Stimulated activated CD8-positive, alpha-beta memory T cell treated with anti-CD3 and anti-CD28 coated beads, Interleukin-15, amount 100 ng/mL, for 1 hour (primary cell): Measurements from ENCODE around the gene GMPPA.

Experiments used
- DNase-seq: peaks from one replicate; pipeline ENCODE4 v3.0.0-alpha.2; 2020; ENCODE audit warnings: low read depth

Gene GMPPA

GRCh38 chr2:219540784-219541504 lies 42.3 kb downstream of the GMPPA start:
- no peak for DNase-seq

- peak; percentile 68 for DNase-seq
Measured at GRCh38 chr2:219541611-219542180, 43.0 kb downstream of the GMPPA start.

GRCh38 chr2:219542931-219543595 lies 44.4 kb downstream of the GMPPA start:
- no peak for DNase-seq

GRCh38 chr2:219543596-219544358 lies 45.1 kb downstream of the GMPPA start, which contains the start of the genes CHPF and TMEM198:
TSS of gene CHPF (minus strand) at chr2:219543809. CDS start at chr2:219543538, 271 bp downstream.
TSS of gene TMEM198 (plus strand) at chr2:219544028. CDS start at chr2:219544728, 700 bp downstream.
- DNase-seq: peak; percentile 76

- DNase-seq: no peak
Measured at GRCh38 chr2:219544567-219544966, 45.9 kb downstream of the GMPPA start.

- DNase-seq: no peak
Measured at GRCh38 chr2:219545295-219545942, 46.7 kb downstream of the GMPPA start.

- DNase-seq: no peak
Measured at GRCh38 chr2:219545943-219546352, 47.3 kb downstream of the GMPPA start.

- DNase-seq: no peak
Measured at GRCh38 chr2:219547621-219548020, 48.9 kb downstream of the GMPPA start.

- DNase-seq: no peak
Measured at GRCh38 chr2:219548990-219549389, 50.3 kb downstream of the GMPPA start.

- DNase-seq: no peak
Measured at GRCh38 chr2:219549619-219550018, 50.9 kb downstream of the GMPPA start.

- DNase-seq: no peak
Measured at GRCh38 chr2:219551441-219552381, 53.0 kb downstream of the GMPPA start.

GRCh38 chr2:219552382-219553167 lies 53.9 kb downstream of the GMPPA start:
- peak; percentile 63 for DNase-seq

GRCh38 chr2:219553168-219553417 lies 54.4 kb downstream of the GMPPA start:
- no peak for DNase-seq

- DNase-seq: no peak
Measured at GRCh38 chr2:219553463-219553963, 54.8 kb downstream of the GMPPA start.

GRCh38 chr2:219554350-219554749 lies 55.7 kb downstream of the GMPPA start:
- no peak for DNase-seq

- no peak for DNase-seq
Measured at GRCh38 chr2:219555956-219556355, 57.3 kb downstream of the GMPPA start.

- DNase-seq: no peak
Measured at GRCh38 chr2:219556413-219556812, 57.7 kb downstream of the GMPPA start.
